Left lung (tissue), 10 donors: ENCODE measurements around the gene TOR1AIP1. TPM values are rescaled to one million over a fixed set of nuclear protein-coding genes. Genes with fewer than 3 reads are reported as not detected.

Source experiments
- ATAC-seq: fragments of 200-7000 bp; cut with Tn5 transposase; one replicate; pipeline ENCODE4 v1.9.1; 2020; ENCODE audit warnings: moderate library complexity
- DNase-seq, 4 donors: peaks; one replicate each; pipeline ENCODE4 v3.0.0-alpha.2; 2013 to 2020
- H3K27ac ChIP-seq, 2 donors: fragments of 200-600 bp; sonication (generic) in 1 of 2; one replicate each; pipeline versions ENCODE4 v1.5.0 to v1.8.0; 2020 to 2021
- H3K27me3 ChIP-seq, 2 donors: fragments of 200-600 bp; sonication (generic) in 1 of 2; one replicate each; pipeline versions ENCODE4 v1.5.0 to v1.8.0; 2020 to 2021
- H3K36me3 ChIP-seq, 2 donors: fragments of 200-600 bp; sonication (generic) in 1 of 2; one replicate each; pipeline versions ENCODE4 v1.5.0 to v1.8.0; 2020 to 2021
- H3K4me1 ChIP-seq, 2 donors: fragments of 200-600 bp; one replicate each; pipeline ENCODE4 v1.8.0; 2021
- H3K4me3 ChIP-seq, 2 donors: fragments of 200-600 bp; sonication (generic) in 1 of 2; one replicate each; pipeline versions ENCODE4 v1.5.0 to v1.8.0; 2020 to 2021; ENCODE audit warnings: mild to moderate bottlenecking in 1 of 2
- H3K9me3 ChIP-seq, 2 donors: fragments of 200-600 bp; sonication (generic) in 1 of 2; one replicate each; pipeline versions ENCODE4 v1.5.0 to v1.8.0; 2020 to 2021
- CTCF ChIP-seq, 2 donors: fragments of 200-600 bp; sonication (generic) in 1 of 2; IDR thresholded peaks; one replicate each; pipeline versions ENCODE4 v1.5.0 to v1.8.0; 2021; ENCODE audit warnings: antibody characterized with exemption in 2 of 2
- intact Hi-C, 2 donors: fragments of 100-400 bp; cut with DNase I; formaldehyde crosslinking; loops; one replicate each; pipeline versions ENCODE4 v1.11.2 to v1.14.2; 2022
- polyA plus RNA-seq, 6 donors: library from polyadenylated mRNA; unstranded; fragments of 120-200 nt; gene quantifications; one replicate each; pipeline ENCODE4 v1.2.1, GENCODE V29; 2013; ENCODE audit not compliant: insufficient read length in 6 of 6
- total RNA-seq, 2 donors: library from RNA; stranded (reverse); fragmentation: NEBNext Ultra II Directional; extraction: Animal tissue kit (Norgen Biotek cat#: 25700); gene quantifications; one replicate each; pipeline ENCODE4 v1.2.1, GENCODE V29; 2021
- donor health status: DM: no; HTN: yes; CAD: no.
- donor health status: DM: no; HTN: no; CAD: no.

The TOR1AIP1 gene
- total and polyA plus RNA-seq, 8 donors: 48.6 to 77.0 (median 62.8) TPM

- ATAC-seq: peak; percentile 80
Observed at GRCh38 chr1:179925922-179926849, 44.1 kb downstream of the TOR1AIP1 start.

GRCh38 chr1:179926850-179927205 lies 44.7 kb downstream of the TOR1AIP1 start:
- peaks cover 0 to 5% of the 10 kb centered on the region in 2 donors for H3K36me3 ChIP-seq
- H3K9me3 ChIP-seq: no peaks in the 10 kb centered on the region
- no peak for DNase-seq
- H3K4me1 ChIP-seq: peaks cover 0 to 6% of the 10 kb centered on the region in 2 donors
- intact Hi-C loops: no loop called here
- H3K27ac ChIP-seq: no peak overlapping the region
- H3K27me3 ChIP-seq: no peaks in the 10 kb centered on the region
- ATAC-seq: no peak
- no peak for TF ChIP-seq CTCF (IDR thresholded peaks at IDR 0.05)
- H3K4me3 ChIP-seq: no peak overlapping the region

More at GRCh38 chr1:179925922-179926849, 44.1 kb downstream of the TOR1AIP1 start:
- Histone ChIP-seq H3K4me3 (no peak overlapping the region), H3K27ac (no peak overlapping the region), H3K9me3 (no peaks in the 10 kb centered on the region), H3K36me3 (peaks cover 0 to 12% of the 10 kb centered on the region in 2 donors), H3K4me1 (peaks cover 0 to 6% of the 10 kb centered on the region in 2 donors), H3K27me3 (no peaks in the 10 kb centered on the region)
- DNase-seq: no peak
- no peak for TF ChIP-seq CTCF (IDR thresholded peaks at IDR 0.05)
- intact Hi-C loops: no loop called here

GRCh38 chr1:179929955-179930798 lies 48.1 kb downstream of the TOR1AIP1 start:
- Histone ChIP-seq H3K27ac (no peak overlapping the region), H3K4me3 (no peak overlapping the region), H3K9me3 (no peaks in the 10 kb centered on the region), H3K27me3 (no peaks in the 10 kb centered on the region), H3K4me1 (peaks cover 0 to 6% of the 10 kb centered on the region in 2 donors), H3K36me3 (no peaks in the 10 kb centered on the region)
- ATAC-seq: no peak
- TF ChIP-seq CTCF (IDR thresholded peaks at IDR 0.05): no peak
- no peak for DNase-seq
- intact Hi-C loops: no loop called here

- ATAC-seq: no peak
- H3K4me1 ChIP-seq: peaks cover 0 to 6% of the 10 kb centered on the region in 2 donors
Observed at GRCh38 chr1:179930867-179931266, 48.8 kb downstream of the TOR1AIP1 start.

More at GRCh38 chr1:179930867-179931266, 48.8 kb downstream of the TOR1AIP1 start:
- Histone ChIP-seq H3K27ac (no peak overlapping the region), H3K4me3 (no peak overlapping the region), H3K36me3 (no peaks in the 10 kb centered on the region), H3K27me3 (no peaks in the 10 kb centered on the region), H3K9me3 (no peaks in the 10 kb centered on the region)
- DNase-seq: no peak
- no peak for TF ChIP-seq CTCF (IDR thresholded peaks at IDR 0.05)
- intact Hi-C loops: no loop called here
